ENCODE results near the gene CA10. TPM values are rescaled to one million over a fixed set of nuclear protein-coding genes. Genes with fewer than 3 reads are reported as not detected.

CA10 gene
- total RNA-seq, 6 experiments from 2014 or later: not detected

DNA sequence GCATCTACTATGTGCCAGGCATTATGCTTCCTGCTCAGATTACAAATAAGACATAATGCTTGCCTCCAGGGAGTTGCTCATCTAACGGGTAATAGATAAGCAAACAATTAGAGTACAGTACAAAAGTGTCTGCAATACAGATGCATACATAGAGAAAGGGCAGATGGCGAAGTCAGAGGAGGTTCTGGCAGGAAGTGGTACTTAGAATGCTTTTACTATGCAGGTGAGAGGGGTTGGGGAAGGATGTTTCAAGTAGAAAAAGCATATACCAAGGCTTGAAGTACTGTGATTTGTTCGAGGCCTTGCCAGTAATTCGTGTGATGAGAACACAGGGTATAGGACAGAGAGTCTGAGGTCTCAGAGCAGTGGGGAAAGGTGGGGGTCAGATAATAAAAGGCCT is 548.4 kb downstream of the CA10 start:
- H3K27me3 Mint-ChIP-seq (ENCODE audit: insufficient read depth): peaks cover 4% of the 10 kb centered on the region
- H3K4me1 Mint-ChIP-seq (ENCODE audit: low read depth): no peaks in the 10 kb centered on the region
- DNase-seq: no peak
- H3K36me3 Mint-ChIP-seq (ENCODE audit: low read depth): no peaks in the 10 kb centered on the region
- TF ChIP-seq, protein P1, sequence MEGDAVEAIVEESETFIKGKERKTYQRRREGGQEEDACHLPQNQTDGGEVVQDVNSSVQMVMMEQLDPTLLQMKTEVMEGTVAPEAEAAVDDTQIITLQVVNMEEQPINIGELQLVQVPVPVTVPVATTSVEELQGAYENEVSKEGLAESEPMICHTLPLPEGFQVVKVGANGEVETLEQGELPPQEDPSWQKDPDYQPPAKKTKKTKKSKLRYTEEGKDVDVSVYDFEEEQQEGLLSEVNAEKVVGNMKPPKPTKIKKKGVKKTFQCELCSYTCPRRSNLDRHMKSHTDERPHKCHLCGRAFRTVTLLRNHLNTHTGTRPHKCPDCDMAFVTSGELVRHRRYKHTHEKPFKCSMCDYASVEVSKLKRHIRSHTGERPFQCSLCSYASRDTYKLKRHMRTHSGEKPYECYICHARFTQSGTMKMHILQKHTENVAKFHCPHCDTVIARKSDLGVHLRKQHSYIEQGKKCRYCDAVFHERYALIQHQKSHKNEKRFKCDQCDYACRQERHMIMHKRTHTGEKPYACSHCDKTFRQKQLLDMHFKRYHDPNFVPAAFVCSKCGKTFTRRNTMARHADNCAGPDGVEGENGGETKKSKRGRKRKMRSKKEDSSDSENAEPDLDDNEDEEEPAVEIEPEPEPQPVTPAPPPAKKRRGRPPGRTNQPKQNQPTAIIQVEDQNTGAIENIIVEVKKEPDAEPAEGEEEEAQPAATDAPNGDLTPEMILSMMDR (IDR thresholded peaks at IDR 0.05): no peak
- no peak overlapping the region for H3K4me3 Mint-ChIP-seq
- peaks cover 35% of the 10 kb centered on the region for H3K9me3 Mint-ChIP-seq
- no peak overlapping the region for H3K27ac Mint-ChIP-seq

DNA sequence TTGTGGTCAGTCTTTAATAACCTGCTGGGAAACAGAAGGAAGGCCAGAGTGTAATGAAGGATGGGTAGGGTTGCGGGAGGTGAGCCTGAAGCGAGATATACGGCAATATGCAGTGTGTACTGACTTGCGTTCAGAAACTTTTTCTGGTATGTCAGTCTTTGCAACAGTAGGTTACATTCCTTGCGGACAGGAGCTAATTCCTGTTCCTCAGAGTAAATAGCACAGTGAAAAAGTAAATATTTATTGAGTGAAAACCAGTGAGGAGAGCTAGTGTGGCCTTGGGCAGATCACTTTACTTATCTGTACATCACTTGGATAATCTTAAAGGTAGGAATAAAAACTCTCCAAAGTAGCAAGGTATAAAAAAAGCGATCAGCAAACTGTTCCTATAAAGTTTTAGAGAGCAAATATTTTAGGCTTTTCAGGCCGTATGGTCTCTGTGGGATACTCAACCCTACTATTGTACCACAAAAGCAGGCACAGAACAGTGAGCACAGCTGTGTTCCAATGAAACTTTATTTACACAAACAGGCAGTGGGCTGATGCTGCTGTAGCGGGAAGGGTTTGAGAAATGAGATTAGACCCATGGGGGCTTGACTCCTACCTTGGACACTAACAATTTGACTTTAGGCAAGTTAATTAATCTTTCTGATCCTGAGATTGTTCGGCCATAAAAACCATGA is 550.1 kb downstream of the CA10 start:
- Mint-ChIP-seq H3K9me3 (peaks cover 19% of the 10 kb centered on the region), H3K4me1 (ENCODE audit: low read depth) (no peaks in the 10 kb centered on the region), H3K27ac (no peak overlapping the region), H3K27me3 (ENCODE audit: insufficient read depth) (peaks cover 4% of the 10 kb centered on the region), H3K4me3 (no peak overlapping the region), H3K36me3 (ENCODE audit: low read depth) (no peaks in the 10 kb centered on the region)
- TF ChIP-seq, protein P1 (IDR thresholded peaks at IDR 0.05): no peak
- no peak for DNase-seq

DNA sequence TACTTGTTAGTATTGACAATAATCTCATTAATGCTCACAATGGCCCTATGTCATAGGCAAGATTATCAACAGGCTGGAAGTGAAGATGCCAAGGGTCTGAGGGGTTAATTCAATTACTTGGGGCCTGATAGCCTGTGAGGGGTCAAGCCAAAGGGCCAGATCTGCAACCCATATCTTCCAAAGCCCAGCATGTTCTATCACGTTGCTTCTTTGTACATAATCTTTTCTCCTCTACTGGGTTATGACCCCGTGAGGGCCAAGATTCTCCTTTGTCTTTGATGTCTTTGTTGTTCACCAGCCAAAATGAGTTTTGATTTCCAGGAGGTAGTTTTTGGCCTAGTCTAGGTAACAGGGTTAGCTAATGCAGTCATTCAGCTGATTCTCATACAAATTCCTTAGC is 551.0 kb downstream of the CA10 start:
- Mint-ChIP-seq H3K9me3 (peaks cover 19% of the 10 kb centered on the region), H3K4me1 (ENCODE audit: low read depth) (no peaks in the 10 kb centered on the region), H3K36me3 (ENCODE audit: low read depth) (no peaks in the 10 kb centered on the region), H3K4me3 (no peak overlapping the region), H3K27ac (no peak overlapping the region), H3K27me3 (ENCODE audit: insufficient read depth) (peaks cover 4% of the 10 kb centered on the region)
- no peak for DNase-seq
- TF ChIP-seq, protein P1 (IDR thresholded peaks at IDR 0.05): no peak

DNA sequence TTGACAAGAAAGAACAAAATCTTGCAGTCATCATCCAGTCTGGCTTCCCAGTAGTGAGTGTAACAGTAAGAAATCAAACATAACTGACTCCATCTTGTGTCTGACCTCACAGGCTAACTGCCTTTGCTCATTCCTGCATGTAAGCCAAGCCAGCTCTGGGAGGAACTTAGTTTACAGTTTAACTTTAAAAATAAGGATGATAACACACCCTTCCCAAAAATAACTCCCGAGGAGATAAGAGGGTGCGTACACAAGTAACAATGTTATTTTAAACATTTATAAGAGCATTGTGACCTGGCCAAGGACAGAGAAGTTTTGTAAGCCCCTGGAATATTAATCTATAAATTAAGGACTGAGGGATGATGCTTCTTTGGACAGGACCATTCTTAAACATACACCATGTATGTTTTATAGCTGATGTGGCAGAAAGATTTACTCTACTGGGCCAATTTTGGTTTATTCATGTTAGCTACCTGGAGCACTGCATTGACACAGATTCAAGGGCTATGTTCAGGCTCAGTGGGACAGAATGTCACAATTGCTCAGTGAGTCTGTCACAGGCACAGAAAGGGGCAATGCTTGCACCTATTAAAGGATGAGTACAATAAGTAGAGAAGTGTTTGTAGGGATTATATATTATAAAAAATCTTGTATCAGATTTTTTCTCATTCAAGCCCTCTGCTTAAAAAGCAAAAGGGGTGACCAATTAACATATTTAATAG is 554.1 kb downstream of the CA10 start:
- H3K36me3 Mint-ChIP-seq (ENCODE audit: low read depth): no peaks in the 10 kb centered on the region
- no peak for DNase-seq
- H3K27me3 Mint-ChIP-seq (ENCODE audit: insufficient read depth): peaks cover 2% of the 10 kb centered on the region; the same call in 1 of the 2 replicates

DNA sequence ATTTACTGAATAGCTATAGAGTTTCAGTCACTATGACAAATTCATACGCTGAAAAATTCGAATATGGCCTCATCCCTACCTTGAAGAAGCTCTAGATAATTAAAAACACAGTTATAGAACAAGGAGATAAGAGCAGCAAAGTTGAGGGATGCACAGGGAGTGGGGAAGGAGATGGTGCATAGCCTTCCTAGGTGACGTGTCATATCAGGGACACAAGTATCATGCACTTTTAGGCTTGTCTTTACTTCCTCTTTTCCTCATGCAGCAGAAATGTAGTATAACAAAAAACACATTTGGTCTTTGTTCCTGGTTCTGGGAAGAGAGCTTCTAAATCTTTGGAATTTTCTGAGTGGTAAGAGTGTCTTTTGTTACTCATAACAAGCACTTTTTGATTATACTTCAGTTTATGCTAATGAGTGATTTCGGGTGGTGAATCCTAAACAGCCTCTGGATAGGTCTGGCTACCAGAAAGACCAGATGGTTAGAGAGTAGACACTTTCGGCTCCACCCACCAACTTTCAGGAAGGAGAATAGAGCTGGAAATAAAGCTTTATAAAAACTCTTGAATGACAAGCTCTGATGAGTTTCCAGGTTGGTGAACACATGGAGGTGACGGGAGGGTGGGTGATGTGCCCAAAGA is 556.8 kb downstream of the CA10 start:
- Mint-ChIP-seq H3K27me3 (ENCODE audit: insufficient read depth) (peaks cover 2% of the 10 kb centered on the region; the same call in 1 of the 2 replicates), H3K9me3 (peaks cover 26% of the 10 kb centered on the region; the same call in 1 of the 2 replicates)

More for the DNA sequence above, 554.1 kb downstream of the CA10 start:
- Mint-ChIP-seq H3K4me3 (no peak overlapping the region), H3K9me3 (peaks cover 26% of the 10 kb centered on the region), H3K4me1 (ENCODE audit: low read depth) (no peaks in the 10 kb centered on the region), H3K27ac (no peak overlapping the region)
- TF ChIP-seq, protein P1 (IDR thresholded peaks at IDR 0.05): no peak

More for the DNA sequence above, 556.8 kb downstream of the CA10 start:
- Mint-ChIP-seq H3K36me3 (ENCODE audit: low read depth) (no peaks in the 10 kb centered on the region), H3K27ac (no peak overlapping the region), H3K4me3 (no peak overlapping the region), H3K4me1 (ENCODE audit: low read depth) (no peaks in the 10 kb centered on the region)
- TF ChIP-seq, protein P1 (IDR thresholded peaks at IDR 0.05): no peak
- DNase-seq: no peak
